ENCODE results near the gene LIMD2.
A peak's percentile ranks its signal among the peaks of the same experiment; 100 is the strongest.

LIMD2 gene

GRCh38 chr17:63700528-63701455 lies 867 bp upstream of the LIMD2 start:
- DNase-seq = peak; percentile 31

GRCh38 chr17:63698886-63699637 lies 863 bp downstream of the LIMD2 start:
- no peak for DNase-seq

- DNase-seq = no peak
These were observed 1.5 kb downstream of the LIMD2 start for GRCh38 chr17:63698381-63698885.

- DNase-seq = peak; percentile 39
These were observed 2.3 kb downstream of the LIMD2 start for GRCh38 chr17:63697341-63698286.

- no peak for DNase-seq
These were observed 3.5 kb downstream of the LIMD2 start for GRCh38 chr17:63696381-63696961.

GRCh38 chr17:63695889-63696288 lies 4.0 kb downstream of the LIMD2 start:
- no peak for DNase-seq

- DNase-seq = no peak
These were observed 4.8 kb downstream of the LIMD2 start for GRCh38 chr17:63694950-63695773.

- peak; percentile 80 for DNase-seq
These were observed 5.5 kb downstream of the LIMD2 start for GRCh38 chr17:63694229-63694949.

- no peak for DNase-seq
These were observed 6.4 kb downstream of the LIMD2 start for GRCh38 chr17:63693411-63694113.

- no peak for DNase-seq
These were observed 7.6 kb downstream of the LIMD2 start for GRCh38 chr17:63692195-63692816.

- no peak for DNase-seq
These were observed 10.4 kb downstream of the LIMD2 start for GRCh38 chr17:63689479-63689878.

- no peak for DNase-seq
These were observed 11.4 kb downstream of the LIMD2 start for GRCh38 chr17:63688396-63689020.

- no peak for DNase-seq
These were observed 13.7 kb downstream of the LIMD2 start for GRCh38 chr17:63686138-63686685.

- DNase-seq = no peak
These were observed 14.3 kb downstream of the LIMD2 start for GRCh38 chr17:63685578-63685977.

GRCh38 chr17:63685041-63685440 lies 14.9 kb downstream of the LIMD2 start:
- DNase-seq = no peak

- no peak for DNase-seq
These were observed 16.9 kb downstream of the LIMD2 start for GRCh38 chr17:63682981-63683380.

- no peak for DNase-seq
These were observed 17.5 kb downstream of the LIMD2 start for GRCh38 chr17:63682441-63682840.

- no peak for DNase-seq
These were observed 18.4 kb downstream of the LIMD2 start for GRCh38 chr17:63681530-63681929.

GRCh38 chr17:63680700-63681099 lies 19.2 kb downstream of the LIMD2 start:
- DNase-seq = no peak

Measured in NCI-H1694 (cell line).